Choroid plexus epithelial cell (primary cell): ENCODE results near the gene CNBP.
"Not testable (repeated sequence)": the region's sequence is repeated elsewhere in the genome, so short reads cannot be mapped to it uniquely, and the experiment has no call there.

ENCODE experiments used
- DNase-seq: peaks from one replicate; pipeline ENCODE4 v3.0.0-alpha.2; 2010; ENCODE audit warnings: low read depth
- H3K4me3 ChIP-seq: 2 replicates; pipeline ENCODE4 v1.5.1; 2011; ENCODE audit warnings: low read depth, mild to moderate bottlenecking, control low read depth, low read length, moderate library complexity
- CTCF ChIP-seq: conservative IDR thresholded peaks from 2 replicates; pipeline ENCODE4 v1.5.1; 2011; ENCODE audit warnings: low read depth, mild to moderate bottlenecking, control low read depth, inconsistent platforms, low read length, moderate library complexity

Gene CNBP

GRCh38 chr3:129173725-129174124 is 10.0 kb downstream of the CNBP start:
- TF ChIP-seq CTCF, result no peak
- H3K4me3 ChIP-seq, result no peak overlapping the region

GRCh38 chr3:129173206-129173605 is 10.5 kb downstream of the CNBP start:
- DNase-seq, result no peak
- no peak overlapping the region for H3K4me3 ChIP-seq
- no peak for TF ChIP-seq CTCF

More at GRCh38 chr3:129173725-129174124, 10.0 kb downstream of the CNBP start:
- no peak for DNase-seq

- no peak for DNase-seq
- TF ChIP-seq CTCF, result no peak
- H3K4me3 ChIP-seq, result no peak overlapping the region
Observed at GRCh38 chr3:129166579-129167332, 16.9 kb downstream of the CNBP start.

- not testable (repeated sequence) for DNase-seq, H3K4me3 ChIP-seq
Observed at GRCh38 chr3:129165594-129165993, 18.1 kb downstream of the CNBP start.

- no peak for TF ChIP-seq CTCF
- no peak for DNase-seq
- H3K4me3 ChIP-seq, result no peak overlapping the region
Observed at GRCh38 chr3:129164500-129164899, 19.2 kb downstream of the CNBP start.

GRCh38 chr3:129162729-129163579 is 20.7 kb downstream of the CNBP start:
- peak; percentile 44 for TF ChIP-seq CTCF
- DNase-seq, result no peak
- no peak overlapping the region for H3K4me3 ChIP-seq

- DNase-seq, result peak; percentile 25
- no peak for TF ChIP-seq CTCF
- H3K4me3 ChIP-seq, result peak overlapping the region; percentile 82
Observed at GRCh38 chr3:129161860-129162271, 21.8 kb downstream of the CNBP start.
